ENCODE data around the gene PET100.

PET100 gene

DNA sequence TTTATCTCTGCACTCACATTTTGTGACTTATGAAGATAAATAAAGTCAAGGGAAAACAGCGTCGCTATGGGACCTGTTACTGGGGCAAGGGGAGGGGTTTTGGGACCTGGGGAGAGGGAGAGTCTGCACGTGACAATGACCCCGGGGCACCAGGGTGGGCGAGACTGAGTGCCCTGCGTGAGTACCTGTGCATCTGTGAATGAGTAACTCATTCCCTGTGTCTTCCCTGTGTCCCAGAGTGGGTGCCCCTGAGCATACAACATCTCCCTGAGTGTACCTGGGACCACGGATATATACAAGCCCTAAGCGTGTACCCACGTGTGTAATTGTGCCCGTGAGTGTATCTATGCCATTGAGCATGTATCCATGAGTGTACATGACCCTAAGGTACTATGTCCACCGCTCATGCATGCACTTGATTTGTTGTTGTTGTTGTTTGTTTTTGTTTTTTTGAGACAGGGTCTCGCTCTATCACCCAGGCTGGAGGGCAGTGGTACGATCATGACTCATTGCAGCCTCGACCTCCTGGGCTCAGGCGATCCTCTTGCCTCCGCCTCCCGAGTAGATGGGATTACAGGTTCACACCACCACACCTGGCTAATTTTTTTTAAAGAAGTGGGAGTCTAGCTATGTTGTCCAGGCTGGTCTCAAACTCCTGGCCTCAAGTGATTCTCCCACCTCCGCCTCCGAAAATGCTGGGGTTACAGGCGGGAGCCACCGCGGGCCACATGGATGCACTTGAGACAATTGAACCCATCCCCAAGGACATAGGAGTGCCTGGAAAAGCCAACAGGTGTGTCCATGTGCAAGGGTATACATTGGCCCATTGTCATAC is 50.4 kb downstream of the PET100 start:
- DNase-seq (ENCODE audit: low read depth in 2 of 2), result no peak

DNA sequence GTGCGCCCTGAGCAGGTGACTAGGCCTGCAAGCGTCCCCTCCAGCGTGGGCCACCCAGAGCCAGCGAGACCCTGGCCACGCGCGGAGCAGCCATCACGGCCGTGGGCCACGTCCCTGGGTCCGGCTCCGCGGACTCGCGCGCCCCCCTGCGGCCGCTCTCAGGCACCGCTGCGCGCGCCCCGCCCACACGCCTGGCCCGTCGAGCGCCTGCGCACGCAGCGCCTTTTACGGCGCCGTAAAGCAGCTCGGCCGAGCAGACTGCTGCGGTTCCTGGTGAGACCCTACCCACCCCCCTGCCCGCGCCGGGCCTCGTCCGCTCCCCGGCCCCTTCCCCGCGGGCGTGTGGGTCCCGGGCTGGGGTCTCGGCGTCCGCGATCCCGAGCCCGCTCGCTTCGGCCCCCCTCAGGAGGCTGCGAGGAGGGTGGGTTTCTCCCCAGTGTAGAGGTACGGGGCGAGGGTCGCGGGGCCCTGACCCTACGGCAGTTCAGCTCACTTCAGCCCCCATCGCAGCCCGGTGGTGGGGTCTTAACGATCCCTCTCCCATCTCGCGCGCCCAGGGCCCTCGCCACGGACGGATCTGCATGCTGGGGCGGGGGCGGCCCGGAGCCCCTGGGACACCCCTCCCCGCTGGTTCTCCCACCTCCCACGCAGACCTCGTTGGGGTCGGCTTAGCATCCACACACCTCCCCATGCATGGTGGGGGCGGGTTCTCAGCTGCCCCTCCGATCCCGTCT is 51.2 kb downstream of the PET100 start, which contains the start of gene TRAPPC5:
TSS of gene TRAPPC5 (plus strand) at position 228 of the 734 bp plus-strand sequence. CDS start 1,421 bp downstream, outside the sequence.
- DNase-seq (ENCODE audit: low read depth in 2 of 2), result peak; percentile 72 to 76

Data from stimulated activated CD8-positive, alpha-beta memory T cell treated with anti-CD3 and anti-CD28 coated beads, Interleukin-2, amount 100 ng/mL, for 1 hour (primary cell).